ENCODE data around the gene PARD3.

DNA sequence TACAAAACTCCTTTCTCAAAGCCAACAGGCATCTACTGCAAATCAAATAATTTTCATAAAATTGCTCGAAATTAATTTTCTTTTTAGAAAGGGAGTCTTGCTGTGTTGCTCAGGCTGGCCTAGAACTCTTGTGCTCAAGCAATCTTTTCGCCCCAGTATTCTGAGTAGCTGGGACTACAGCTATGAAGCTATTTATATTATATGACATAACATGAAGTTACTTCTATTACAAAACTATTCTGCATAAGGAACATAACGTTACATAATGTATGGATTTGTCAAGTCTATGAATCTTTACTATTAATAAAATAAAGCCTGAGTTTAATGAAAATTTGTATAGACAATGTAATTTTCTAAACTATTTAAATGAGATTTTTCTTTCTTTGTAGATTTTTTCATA is 415.0 kb downstream of the PARD3 start:
- TF ChIP-seq, protein P1, sequence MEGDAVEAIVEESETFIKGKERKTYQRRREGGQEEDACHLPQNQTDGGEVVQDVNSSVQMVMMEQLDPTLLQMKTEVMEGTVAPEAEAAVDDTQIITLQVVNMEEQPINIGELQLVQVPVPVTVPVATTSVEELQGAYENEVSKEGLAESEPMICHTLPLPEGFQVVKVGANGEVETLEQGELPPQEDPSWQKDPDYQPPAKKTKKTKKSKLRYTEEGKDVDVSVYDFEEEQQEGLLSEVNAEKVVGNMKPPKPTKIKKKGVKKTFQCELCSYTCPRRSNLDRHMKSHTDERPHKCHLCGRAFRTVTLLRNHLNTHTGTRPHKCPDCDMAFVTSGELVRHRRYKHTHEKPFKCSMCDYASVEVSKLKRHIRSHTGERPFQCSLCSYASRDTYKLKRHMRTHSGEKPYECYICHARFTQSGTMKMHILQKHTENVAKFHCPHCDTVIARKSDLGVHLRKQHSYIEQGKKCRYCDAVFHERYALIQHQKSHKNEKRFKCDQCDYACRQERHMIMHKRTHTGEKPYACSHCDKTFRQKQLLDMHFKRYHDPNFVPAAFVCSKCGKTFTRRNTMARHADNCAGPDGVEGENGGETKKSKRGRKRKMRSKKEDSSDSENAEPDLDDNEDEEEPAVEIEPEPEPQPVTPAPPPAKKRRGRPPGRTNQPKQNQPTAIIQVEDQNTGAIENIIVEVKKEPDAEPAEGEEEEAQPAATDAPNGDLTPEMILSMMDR (IDR thresholded peaks at IDR 0.05) = no peak
- TF ChIP-seq POLR2AphosphoS2 (conservative IDR thresholded peaks at IDR 0.05; ENCODE audit: low read length) (no peak), POLR2A (IDR thresholded peaks at IDR 0.05; ENCODE audit: low read length) (no peak), RAD21 (conservative IDR thresholded peaks at IDR 0.05 in 1 of 2, IDR thresholded peaks at IDR 0.05 in 1 of 2) (no peak), RARB (CRISPR knock-in tag; IDR thresholded peaks at IDR 0.05) (no peak), EHMT2 (IDR thresholded peaks at IDR 0.05; ENCODE audit: low read depth) (no peak), BHLHE40 (IDR thresholded peaks at IDR 0.05; ENCODE audit: low read depth, low read length) (no peak), EP300 (IDR thresholded peaks at IDR 0.05) (no peak), SREBF2 (IDR thresholded peaks at IDR 0.05) (no peak), ZC3H11A (IDR thresholded peaks at IDR 0.05) (no peak)
- TF ChIP-seq, protein P2, sequence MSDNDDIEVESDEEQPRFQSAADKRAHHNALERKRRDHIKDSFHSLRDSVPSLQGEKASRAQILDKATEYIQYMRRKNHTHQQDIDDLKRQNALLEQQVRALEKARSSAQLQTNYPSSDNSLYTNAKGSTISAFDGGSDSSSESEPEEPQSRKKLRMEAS (IDR thresholded peaks at IDR 0.05) = no peak
- TF ChIP-seq, protein P3, sequence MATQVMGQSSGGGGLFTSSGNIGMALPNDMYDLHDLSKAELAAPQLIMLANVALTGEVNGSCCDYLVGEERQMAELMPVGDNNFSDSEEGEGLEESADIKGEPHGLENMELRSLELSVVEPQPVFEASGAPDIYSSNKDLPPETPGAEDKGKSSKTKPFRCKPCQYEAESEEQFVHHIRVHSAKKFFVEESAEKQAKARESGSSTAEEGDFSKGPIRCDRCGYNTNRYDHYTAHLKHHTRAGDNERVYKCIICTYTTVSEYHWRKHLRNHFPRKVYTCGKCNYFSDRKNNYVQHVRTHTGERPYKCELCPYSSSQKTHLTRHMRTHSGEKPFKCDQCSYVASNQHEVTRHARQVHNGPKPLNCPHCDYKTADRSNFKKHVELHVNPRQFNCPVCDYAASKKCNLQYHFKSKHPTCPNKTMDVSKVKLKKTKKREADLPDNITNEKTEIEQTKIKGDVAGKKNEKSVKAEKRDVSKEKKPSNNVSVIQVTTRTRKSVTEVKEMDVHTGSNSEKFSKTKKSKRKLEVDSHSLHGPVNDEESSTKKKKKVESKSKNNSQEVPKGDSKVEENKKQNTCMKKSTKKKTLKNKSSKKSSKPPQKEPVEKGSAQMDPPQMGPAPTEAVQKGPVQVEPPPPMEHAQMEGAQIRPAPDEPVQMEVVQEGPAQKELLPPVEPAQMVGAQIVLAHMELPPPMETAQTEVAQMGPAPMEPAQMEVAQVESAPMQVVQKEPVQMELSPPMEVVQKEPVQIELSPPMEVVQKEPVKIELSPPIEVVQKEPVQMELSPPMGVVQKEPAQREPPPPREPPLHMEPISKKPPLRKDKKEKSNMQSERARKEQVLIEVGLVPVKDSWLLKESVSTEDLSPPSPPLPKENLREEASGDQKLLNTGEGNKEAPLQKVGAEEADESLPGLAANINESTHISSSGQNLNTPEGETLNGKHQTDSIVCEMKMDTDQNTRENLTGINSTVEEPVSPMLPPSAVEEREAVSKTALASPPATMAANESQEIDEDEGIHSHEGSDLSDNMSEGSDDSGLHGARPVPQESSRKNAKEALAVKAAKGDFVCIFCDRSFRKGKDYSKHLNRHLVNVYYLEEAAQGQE (IDR thresholded peaks at IDR 0.05) = no peak
- TF ChIP-seq, protein P4, sequence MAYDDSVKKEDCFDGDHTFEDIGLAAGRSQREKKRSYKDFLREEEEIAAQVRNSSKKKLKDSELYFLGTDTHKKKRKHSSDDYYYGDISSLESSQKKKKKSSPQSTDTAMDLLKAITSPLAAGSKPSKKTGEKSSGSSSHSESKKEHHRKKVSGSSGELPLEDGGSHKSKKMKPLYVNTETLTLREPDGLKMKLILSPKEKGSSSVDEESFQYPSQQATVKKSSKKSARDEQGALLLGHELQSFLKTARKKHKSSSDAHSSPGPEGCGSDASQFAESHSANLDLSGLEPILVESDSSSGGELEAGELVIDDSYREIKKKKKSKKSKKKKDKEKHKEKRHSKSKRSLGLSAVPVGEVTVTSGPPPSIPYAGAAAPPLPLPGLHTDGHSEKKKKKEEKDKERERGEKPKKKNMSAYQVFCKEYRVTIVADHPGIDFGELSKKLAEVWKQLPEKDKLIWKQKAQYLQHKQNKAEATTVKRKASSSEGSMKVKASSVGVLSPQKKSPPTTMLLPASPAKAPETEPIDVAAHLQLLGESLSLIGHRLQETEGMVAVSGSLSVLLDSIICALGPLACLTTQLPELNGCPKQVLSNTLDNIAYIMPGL (CRISPR knock-in tag; IDR thresholded peaks at IDR 0.05; ENCODE audit: borderline replicate concordance) = no peak

Measured in A549 (cell line).